HG03565 (cell line): ENCODE results near the gene MEIS2.

ENCODE experiments used
- ATAC-seq: cut with Tn5 transposase; IDR thresholded peaks from one replicate; pipeline ENCODE4 v1.9.1; 2021; ENCODE audit warnings: mild to moderate bottlenecking, moderate library complexity; ENCODE audit not compliant: unreplicated experiment

MEIS2 gene

DNA sequence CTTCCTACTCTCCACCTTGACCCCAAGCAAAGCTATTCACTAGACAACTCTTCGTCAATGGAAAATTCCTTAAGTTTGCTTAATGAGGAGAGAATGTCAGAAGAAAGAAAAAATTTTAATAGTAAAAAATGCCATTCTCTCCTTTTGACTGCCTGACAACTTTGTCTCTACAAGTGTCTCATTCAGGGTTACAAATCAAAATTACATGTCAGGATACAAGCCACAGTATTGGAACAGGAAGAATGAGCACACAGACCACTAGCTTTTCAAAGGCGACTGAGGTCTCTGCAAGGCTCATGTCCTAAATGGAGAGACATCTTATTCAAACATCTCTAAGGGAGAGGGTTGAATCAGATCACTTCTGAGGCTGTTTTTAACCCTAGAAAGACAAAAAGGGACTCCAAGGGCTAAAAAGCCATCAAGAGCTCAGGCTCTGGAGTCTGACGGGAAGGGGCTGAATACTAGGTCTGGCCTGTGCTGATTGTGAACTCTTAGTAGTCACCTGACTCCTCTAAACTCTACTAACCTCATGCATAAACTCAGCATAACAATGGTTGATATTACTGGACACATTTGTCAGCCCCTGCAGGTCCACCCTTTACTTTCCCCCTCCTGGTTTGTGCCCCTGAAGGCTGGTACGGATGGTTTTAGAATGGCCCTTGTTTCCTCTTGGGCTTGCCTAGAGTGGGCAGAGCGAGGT, 12.8 kb upstream of the MEIS2 start:
- ATAC-seq = no peak

DNA sequence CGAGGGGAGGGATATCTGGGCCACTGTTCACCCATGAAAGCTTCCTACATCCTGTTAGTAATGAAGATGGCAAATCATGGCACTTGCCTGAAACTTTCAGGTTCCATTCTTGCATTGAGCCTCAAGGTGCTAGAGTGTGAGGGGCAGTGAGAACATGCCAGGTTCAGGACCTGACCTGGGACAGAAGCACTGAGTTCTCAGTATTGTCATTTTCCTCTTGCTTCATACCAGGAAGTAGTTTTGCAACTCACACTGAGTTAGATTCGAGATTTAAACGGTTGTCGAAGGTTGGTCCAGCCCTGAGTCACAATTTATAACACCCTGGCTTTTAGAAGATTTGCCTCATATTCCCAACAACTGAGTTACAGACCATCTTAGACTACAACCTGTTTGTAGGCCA, 11.8 kb upstream of the MEIS2 start:
- no peak for ATAC-seq

- ATAC-seq = no peak
Observed at GRCh38 chr15:37111427-37111717, 11.0 kb upstream of the MEIS2 start.

- no peak for ATAC-seq
Observed at GRCh38 chr15:37109872-37110572, 9.7 kb upstream of the MEIS2 start.

GRCh38 chr15:37109168-37109871, 9.0 kb upstream of the MEIS2 start:
- ATAC-seq = no peak

DNA sequence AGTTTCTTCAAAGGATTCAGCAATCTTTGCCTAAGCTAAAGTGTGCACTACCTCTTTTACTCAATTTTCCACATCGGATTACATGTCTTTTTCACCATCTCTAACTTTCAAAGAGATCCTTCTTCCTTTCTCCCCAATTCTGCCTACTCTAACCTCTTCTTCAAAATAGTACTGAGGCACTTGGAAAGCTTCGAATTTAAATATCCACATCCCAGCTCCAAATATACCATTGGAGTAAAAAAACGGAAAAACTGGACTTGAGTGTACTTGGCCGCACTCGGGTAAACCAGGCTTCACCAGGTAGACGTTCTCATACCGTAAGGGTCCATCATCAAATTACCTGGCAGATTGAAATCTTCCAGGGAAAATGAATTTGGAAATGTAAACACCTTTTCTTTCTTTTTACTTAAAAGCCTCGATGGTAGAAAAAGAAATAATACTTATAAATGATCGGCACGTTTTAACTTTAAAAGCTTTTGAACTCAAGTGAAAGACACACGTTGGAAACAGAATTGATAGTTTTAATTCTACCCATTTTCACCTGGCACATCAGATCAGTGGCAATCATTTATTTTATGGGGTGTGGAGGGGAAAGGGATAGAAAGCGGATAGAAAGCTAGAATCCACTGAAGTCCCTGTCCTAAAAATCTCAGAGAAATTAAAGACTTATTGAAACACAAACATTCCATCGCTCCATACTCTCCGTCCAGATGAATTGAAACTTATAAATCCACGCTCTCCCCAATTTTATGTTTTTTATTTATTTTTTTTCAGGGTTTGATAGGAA, 8.2 kb upstream of the MEIS2 start:
- ATAC-seq = no peak

- no peak for ATAC-seq
Observed at GRCh38 chr15:37107744-37108380, 7.5 kb upstream of the MEIS2 start.

DNA sequence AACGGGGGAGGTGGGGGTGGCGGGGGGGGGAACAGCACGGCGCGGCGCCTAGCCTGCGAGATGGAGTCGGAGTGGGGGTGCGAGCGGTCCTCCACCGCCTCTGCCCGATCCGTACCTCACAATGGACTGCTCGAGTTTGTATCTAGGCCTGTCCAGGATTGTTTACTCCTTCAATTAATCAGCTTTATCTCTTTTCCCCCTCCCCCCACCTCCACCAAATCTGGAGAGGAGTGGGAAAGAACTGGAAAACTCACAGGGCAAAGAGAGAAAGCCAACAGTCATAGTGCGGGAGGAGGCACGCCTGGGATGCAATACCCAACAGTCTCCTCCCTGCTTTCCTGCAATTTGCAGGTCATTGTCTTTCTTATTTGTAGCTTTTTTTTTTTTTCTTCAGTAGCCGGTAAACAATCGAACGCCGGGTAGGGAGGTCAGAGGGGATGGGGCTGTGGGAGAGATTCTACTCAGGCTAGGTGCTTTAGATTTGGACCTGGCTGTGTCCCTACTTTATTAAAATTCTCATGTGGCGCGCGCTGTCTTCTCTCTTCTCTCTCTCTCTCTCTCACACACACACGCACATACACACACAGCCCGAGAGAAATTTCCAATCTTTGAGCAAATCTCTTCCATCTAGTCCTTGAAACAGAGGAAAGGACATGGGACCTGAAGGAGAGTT, 6.9 kb upstream of the MEIS2 start:
- no peak for ATAC-seq

DNA sequence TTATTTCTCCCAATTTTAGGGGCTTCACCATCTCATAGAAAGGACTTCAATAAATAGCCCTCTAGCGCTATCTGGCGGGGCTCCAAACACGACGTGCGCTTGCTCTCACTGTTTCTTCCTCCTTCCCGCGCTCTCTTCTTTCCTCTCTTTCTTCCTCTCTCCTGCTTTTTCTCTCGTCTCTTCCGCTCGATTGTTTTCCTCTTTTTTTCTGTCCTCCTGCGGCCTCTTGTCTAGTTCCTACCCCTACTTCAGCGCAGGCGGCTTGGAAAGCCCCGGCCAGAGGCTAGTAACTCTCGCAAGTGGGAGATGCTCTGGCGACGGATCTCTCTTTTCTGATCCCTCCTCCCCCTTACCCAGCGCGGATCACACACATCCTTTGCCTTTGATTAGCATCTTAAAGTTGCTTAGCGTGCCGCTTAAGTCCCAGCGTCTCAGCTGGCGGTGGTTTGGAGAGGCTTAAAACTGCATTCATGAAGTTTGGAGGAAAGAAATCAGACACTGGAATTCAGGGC, 6.2 kb upstream of the MEIS2 start:
- no peak for ATAC-seq

DNA sequence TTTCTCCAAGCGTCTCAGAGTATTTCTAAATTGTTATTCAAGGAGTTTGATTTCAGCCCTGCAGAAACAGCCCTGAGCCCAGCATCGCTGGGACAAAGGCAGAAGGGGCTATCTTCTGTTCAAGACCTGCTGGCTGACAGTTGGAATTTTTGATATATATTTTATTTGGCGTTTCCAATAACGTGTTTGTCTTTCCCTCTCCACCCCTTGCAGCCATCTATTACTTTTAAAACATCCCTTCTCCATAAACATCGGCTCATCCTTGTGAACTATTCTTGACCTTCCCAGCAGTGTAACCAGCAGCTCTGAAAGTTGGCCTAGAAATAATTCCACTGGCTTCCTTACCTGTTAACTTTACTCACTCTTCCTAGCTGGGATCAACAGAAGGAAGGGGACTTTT, 5.5 kb upstream of the MEIS2 start:
- ATAC-seq = no peak

GRCh38 chr15:37105029-37105428, 4.7 kb upstream of the MEIS2 start:
- ATAC-seq = no peak

GRCh38 chr15:37104424-37104981, 4.2 kb upstream of the MEIS2 start:
- ATAC-seq = no peak

DNA sequence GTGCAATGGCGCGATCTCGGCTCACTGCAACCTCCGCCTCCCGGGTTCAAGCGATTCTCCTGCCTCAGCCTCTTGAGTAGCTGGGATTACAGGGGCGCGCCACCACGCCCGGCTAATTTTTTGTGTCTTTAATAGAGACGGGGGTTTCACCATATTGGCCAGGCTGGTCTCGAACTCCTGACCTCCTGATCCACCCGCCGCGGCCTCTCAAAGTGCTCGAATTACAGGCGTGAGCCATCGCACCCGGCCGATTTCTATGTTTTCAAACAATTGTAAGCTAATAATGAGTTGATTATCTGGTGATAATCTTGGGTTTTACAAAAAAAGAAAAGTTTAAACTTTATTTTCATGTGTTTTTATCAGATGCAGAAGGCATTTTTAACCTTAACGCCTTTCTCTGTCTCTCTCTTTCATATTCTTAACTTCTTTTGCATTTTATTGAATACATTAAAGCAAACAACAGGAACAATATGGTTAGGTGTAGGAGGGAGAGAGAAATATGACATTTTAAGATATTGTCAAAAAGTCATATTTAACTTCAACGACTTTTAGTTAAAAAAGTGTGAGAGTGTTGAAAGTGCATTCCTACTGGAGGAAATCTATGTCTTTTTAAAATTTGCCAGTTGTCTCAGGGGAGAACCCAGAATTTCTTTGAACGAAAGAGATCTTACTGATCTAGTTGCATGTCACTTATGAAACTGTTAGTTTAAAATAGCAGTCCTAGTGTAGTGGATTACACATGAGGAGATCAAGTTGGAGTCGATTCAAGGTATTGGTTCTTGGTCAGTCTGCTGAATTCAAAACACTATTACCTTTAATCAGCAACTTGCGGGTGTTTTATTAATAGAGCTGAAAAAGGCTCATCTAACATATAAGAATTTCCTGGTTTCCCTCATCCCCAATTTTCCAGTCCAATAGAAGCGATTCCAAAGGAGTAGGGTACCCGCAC, 3.4 kb upstream of the MEIS2 start:
- ATAC-seq = no peak

- no peak for ATAC-seq
Observed at GRCh38 chr15:37103163-37103435, 2.8 kb upstream of the MEIS2 start.

- ATAC-seq = no peak
Observed at GRCh38 chr15:37102305-37103162, 2.2 kb upstream of the MEIS2 start.

- no peak for ATAC-seq
Observed at GRCh38 chr15:37101980-37102304, 1.6 kb upstream of the MEIS2 start.

DNA sequence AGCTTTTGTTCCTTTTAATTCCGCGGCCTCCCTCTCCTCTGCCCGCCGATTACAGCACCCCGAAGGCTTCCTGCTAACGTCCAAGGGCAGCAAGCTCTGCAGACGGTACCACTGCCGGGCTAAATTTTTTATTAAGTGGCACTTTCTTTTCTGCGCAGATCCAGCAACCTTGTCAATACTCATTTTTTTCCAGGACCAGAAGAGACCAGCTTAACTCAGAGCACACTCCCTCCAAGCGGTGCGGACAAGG, 542 bp upstream of the MEIS2 start:
- ATAC-seq = peak; percentile 14

GRCh38 chr15:37099319-37100108, 835 bp downstream of the MEIS2 start:
- ATAC-seq = no peak
